Fibroblast of skin of left biceps (primary cell): ENCODE results near the gene TIMP4.

Experiments used
- DNase-seq, 2 experiments: peaks; one replicate each; pipeline ENCODE4 v3.0.0-alpha.2; 2013; ENCODE audit warnings: low read depth in 2 of 2

The TIMP4 gene

GRCh38 chr3:12185172-12185710 lies 26.5 kb upstream of the TIMP4 start:
- DNase-seq, result no peak

- no peak for DNase-seq
Measured at GRCh38 chr3:12184541-12184940, 25.8 kb upstream of the TIMP4 start.

- DNase-seq, result no peak
Measured at GRCh38 chr3:12182687-12183441, 24.2 kb upstream of the TIMP4 start.

- no peak for DNase-seq
Measured at GRCh38 chr3:12181806-12182205, 23.1 kb upstream of the TIMP4 start.

GRCh38 chr3:12181301-12181700 lies 22.6 kb upstream of the TIMP4 start:
- no peak for DNase-seq

- DNase-seq, result no peak
Measured at GRCh38 chr3:12180631-12181030, 21.9 kb upstream of the TIMP4 start.

GRCh38 chr3:12180218-12180617 lies 21.5 kb upstream of the TIMP4 start:
- DNase-seq, result no peak

- no peak for DNase-seq
Measured at GRCh38 chr3:12179441-12179840, 20.7 kb upstream of the TIMP4 start.

GRCh38 chr3:12178091-12178820 lies 19.5 kb upstream of the TIMP4 start:
- no peak for DNase-seq

- DNase-seq, result no peak
Measured at GRCh38 chr3:12177126-12177525, 18.4 kb upstream of the TIMP4 start.

- DNase-seq, result no peak
Measured at GRCh38 chr3:12175844-12176453, 17.2 kb upstream of the TIMP4 start.

GRCh38 chr3:12175137-12175593 lies 16.5 kb upstream of the TIMP4 start:
- no peak for DNase-seq

GRCh38 chr3:12170207-12170606 lies 11.5 kb upstream of the TIMP4 start:
- no peak for DNase-seq

GRCh38 chr3:12165909-12166308 lies 7.2 kb upstream of the TIMP4 start:
- DNase-seq, result no peak

- no peak for DNase-seq
Measured at GRCh38 chr3:12159227-12159601, 502 bp upstream of the TIMP4 start.

GRCh38 chr3:12157026-12157425 lies 1.7 kb downstream of the TIMP4 start:
- no peak for DNase-seq

GRCh38 chr3:12155828-12156227 lies 2.9 kb downstream of the TIMP4 start:
- DNase-seq, result no peak

GRCh38 chr3:12155264-12155663 lies 3.4 kb downstream of the TIMP4 start:
- no peak for DNase-seq

- DNase-seq, result no peak
Measured at GRCh38 chr3:12154151-12154550, 4.6 kb downstream of the TIMP4 start.

- DNase-seq, result no peak
Measured at GRCh38 chr3:12150112-12150511, 8.6 kb downstream of the TIMP4 start.

- no peak for DNase-seq
Measured at GRCh38 chr3:12149029-12149428, 9.7 kb downstream of the TIMP4 start.

- no peak for DNase-seq
Measured at GRCh38 chr3:12148183-12148940, 10.3 kb downstream of the TIMP4 start.
